KBM-7 (cell line): ENCODE measurements around the gene SFTPA2.
"Not testable (repeated sequence)": the region's sequence is repeated elsewhere in the genome, so short reads cannot be mapped to it uniquely, and the experiment has no call there.

Experiments
- DNase-seq: peaks from one replicate; pipeline ENCODE4 v3.0.0-alpha.2; 2015
- in situ Hi-C: fragments of 300-500 bp; cut with MboI; formaldehyde crosslinking; loops from 2 replicates; pipeline ENCODE4 v1.14.3; 2020; ENCODE audit warnings: low sequenced_read_pairs, low pct_unique_long_range_greater_than_20kb, mixed read lengths

Gene SFTPA2

GRCh38 chr10:79522464-79522863 lies 37.7 kb downstream of the SFTPA2 start:
- DNase-seq, in situ Hi-C loops: not testable (repeated sequence)

DNA sequence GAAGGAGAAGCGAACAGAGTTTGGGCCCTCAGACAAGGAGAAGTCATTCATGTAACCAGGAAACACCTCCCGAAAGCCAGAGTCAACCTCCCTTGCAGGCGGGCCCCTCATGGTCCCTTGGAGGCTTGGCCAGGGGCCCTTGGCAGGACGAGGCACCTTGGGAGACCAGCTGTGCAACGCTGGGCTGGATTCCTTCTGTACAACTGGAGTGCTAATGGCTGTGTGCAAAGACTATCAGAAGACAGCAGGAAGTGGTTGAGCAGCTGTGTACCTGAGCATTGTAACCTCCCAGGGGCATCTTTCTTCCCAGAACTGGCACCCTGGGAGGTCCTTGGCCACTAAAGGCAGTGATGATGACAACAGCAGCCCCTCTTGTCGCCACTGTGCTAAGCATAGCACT lies 38.5 kb downstream of the SFTPA2 start:
- in situ Hi-C loops, DNase-seq: not testable (repeated sequence)

DNA sequence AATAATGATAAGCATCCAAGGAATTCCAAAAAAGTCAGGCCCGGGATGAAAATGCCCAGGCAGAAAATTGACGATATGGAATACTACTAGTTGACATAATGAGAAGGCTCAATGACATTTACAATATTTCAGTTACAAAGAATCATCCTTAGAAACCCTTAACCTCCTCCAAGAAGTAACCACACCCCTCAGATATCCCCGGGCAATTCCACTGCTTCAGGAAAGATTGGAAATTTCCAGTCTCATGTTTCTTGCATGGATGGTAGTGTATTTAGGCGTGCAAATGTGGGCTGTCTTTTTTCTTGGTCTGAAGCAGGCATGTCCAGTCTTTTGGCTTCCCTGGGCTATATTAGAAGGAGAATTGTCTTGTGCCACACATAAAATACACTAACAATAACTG lies 42.6 kb downstream of the SFTPA2 start:
- in situ Hi-C loops, DNase-seq: not testable (repeated sequence)

GRCh38 chr10:79516532-79517205 lies 43.5 kb downstream of the SFTPA2 start:
- DNase-seq, in situ Hi-C loops: not testable (repeated sequence)

DNA sequence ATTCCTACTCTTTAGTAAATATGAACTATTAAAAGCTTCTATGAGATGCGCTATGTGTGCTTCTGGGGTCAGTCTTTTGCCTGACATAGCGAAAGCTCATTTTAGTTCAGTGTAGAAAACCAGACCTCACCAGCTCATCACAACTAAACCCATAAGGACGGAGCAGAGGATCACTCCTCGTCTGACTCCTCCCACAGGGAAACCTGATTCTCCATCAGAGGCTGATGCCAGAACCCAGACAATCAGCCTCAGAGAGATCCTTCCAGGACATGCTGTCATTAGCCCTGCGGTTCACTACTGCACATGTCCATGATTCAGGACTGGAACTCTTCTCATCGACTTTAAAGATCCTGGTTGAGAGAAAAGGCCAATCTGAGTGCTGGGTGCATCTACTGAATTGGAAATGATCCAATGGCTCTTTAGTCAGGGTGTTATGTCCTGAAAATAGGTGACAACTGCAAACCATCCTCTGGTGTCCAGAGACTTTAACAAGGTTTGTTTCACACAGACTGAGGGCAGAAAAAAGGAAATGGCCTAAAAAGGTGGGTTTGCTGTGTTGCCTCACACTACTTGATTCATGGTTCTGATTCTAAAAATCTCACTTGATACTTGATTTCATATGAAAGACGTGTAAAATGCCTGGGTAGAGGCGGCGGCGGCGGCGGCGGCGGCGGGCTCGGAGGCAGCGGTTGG lies 48.2 kb downstream of the SFTPA2 start, which contains the start of gene EIF5AL1:
EIF5AL1 (plus strand) TSS at position 643 of the 693 bp plus-strand sequence. CDS start 117 bp downstream, outside the sequence.
- DNase-seq, in situ Hi-C loops: not testable (repeated sequence)

GRCh38 chr10:79509934-79510508 lies 50.2 kb downstream of the SFTPA2 start:
- DNase-seq, in situ Hi-C loops: not testable (repeated sequence)

GRCh38 chr10:79509306-79509933 lies 50.8 kb downstream of the SFTPA2 start:
- in situ Hi-C loops, DNase-seq: not testable (repeated sequence)

DNA sequence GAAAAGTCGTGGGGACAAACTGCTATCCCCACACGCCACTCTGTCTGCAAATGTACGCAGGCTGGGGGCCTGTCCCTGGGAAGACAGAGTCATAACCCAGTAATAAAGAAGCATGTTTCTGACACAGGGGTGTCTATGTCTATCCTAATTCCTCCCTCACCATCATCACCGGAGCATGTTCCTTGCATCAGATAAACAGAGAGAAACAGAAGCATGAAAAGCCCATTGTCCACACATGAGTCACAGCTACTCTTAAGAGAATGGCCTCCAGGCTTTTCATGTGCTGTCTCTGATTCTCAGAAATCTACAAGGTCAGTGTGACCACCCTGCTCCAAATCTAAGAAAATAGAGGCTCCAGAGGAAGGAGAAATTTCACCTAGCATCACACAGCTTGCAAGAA lies 52.0 kb downstream of the SFTPA2 start:
- DNase-seq, in situ Hi-C loops: not testable (repeated sequence)

DNA sequence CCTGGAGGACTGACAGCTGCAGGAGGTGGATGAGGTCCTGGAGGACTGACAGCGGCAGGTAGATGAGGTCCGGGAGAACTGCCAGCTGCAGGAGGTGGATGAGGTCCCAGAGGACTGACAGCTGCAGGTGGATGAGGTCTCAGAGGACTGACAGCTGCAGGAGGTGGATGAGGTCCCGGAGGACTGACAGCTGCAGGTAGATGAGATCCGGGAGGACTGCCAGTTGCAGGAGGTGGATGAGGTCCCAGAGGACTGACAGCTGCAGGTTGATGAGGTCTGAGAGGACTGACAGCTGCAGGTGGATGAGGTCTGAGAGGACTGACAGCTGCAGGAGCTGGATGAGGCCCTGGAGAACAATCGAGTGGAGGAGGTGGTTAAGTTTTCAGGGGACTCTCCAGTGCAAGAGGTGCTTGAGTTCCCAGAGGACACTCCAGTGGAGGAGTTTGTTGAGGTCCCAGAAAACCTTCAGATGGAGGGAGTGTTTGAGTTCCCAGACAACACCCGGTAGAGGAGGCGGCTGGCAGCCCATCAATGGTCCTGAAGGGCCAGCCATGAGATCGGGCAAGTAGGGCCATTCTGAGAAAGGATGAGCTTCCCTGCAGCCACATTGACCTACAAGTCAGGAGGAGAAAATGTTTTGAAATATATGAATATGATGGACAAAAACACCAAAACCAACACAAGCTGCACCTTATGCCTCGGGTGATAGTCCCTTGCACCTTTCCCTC lies 52.6 kb downstream of the SFTPA2 start:
- in situ Hi-C loops: no loop called here
- no peak for DNase-seq
